H1 (cell line): ENCODE results near the gene MYH6.

Source experiments
- EP300 ChIP-seq, 2 experiments: IDR thresholded peaks; 1 replicate in 1 of 2; 2 replicates in 1 of 2; pipeline ENCODE4 v1.6.1; 2011 to 2012; ENCODE audit warnings: low read depth in 2 of 2, low read length in 2 of 2, mild to moderate bottlenecking in 2 of 2, borderline replicate concordance in 1 of 2, inconsistent platforms in 1 of 2, moderate library complexity in 1 of 2
- HDAC2 ChIP-seq, 2 experiments: fragments of 300-600 bp in 1 of 2; sonication (generic) in 1 of 2; IDR thresholded peaks; 2 replicates each; pipeline ENCODE4 v1.6.1; 2011 to 2012; ENCODE audit warnings: low read depth in 2 of 2, low read length in 2 of 2, mild to moderate bottlenecking in 2 of 2, moderate library complexity in 2 of 2, borderline replicate concordance in 1 of 2, inconsistent platforms in 1 of 2
- RAD21 ChIP-seq, 2 experiments: IDR thresholded peaks in 1 of 2; conservative IDR thresholded peaks in 1 of 2; 2 replicates each; pipeline ENCODE4 v1.6.1; 2011; ENCODE audit warnings: low read depth in 2 of 2, low read length in 2 of 2, improper control_type of control experiment in 1 of 2, inconsistent platforms in 1 of 2, mild to moderate bottlenecking in 1 of 2, moderate library complexity in 1 of 2
- ZNF274 ChIP-seq: IDR thresholded peaks from 2 replicates; pipeline ENCODE4 v1.7.0; 2012; ENCODE audit warnings: low read length, borderline replicate concordance; ENCODE audit errors: extremely low read depth
- TF ChIP-seq, protein P1 (sequence below), 3 experiments: IDR thresholded peaks; 1 replicate in 2 of 3; 2 replicates in 1 of 3; pipeline versions ENCODE4 v1.5.1 to v1.6.1; 2011; ENCODE audit warnings: low read length in 3 of 3, mild to moderate bottlenecking in 3 of 3, inconsistent platforms in 2 of 3, low read depth in 1 of 3, moderate library complexity in 1 of 3; ENCODE audit not compliant: insufficient read depth in 1 of 3; ENCODE audit errors: control extremely low read depth in 1 of 3

GRCh38 chr14:23399591-23399990, 8.5 kb downstream of the MYH6 start:
- TF ChIP-seq, protein P1, sequence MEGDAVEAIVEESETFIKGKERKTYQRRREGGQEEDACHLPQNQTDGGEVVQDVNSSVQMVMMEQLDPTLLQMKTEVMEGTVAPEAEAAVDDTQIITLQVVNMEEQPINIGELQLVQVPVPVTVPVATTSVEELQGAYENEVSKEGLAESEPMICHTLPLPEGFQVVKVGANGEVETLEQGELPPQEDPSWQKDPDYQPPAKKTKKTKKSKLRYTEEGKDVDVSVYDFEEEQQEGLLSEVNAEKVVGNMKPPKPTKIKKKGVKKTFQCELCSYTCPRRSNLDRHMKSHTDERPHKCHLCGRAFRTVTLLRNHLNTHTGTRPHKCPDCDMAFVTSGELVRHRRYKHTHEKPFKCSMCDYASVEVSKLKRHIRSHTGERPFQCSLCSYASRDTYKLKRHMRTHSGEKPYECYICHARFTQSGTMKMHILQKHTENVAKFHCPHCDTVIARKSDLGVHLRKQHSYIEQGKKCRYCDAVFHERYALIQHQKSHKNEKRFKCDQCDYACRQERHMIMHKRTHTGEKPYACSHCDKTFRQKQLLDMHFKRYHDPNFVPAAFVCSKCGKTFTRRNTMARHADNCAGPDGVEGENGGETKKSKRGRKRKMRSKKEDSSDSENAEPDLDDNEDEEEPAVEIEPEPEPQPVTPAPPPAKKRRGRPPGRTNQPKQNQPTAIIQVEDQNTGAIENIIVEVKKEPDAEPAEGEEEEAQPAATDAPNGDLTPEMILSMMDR (IDR thresholded peaks at IDR 0.05; ENCODE audit: control extremely low read depth in 1 of 3, insufficient read depth in 1 of 3, low read depth in 1 of 3, low read length in 3 of 3) = no peak
- TF ChIP-seq RAD21 (IDR thresholded peaks at IDR 0.05 in 1 of 2, conservative IDR thresholded peaks at IDR 0.05 in 1 of 2; ENCODE audit: low read depth in 2 of 2, low read length in 2 of 2) = no peak
- no peak for TF ChIP-seq ZNF274
- no peak for TF ChIP-seq EP300 (IDR thresholded peaks at IDR 0.05; ENCODE audit: borderline replicate concordance in 1 of 2, low read depth in 2 of 2, low read length in 2 of 2)
- no peak for TF ChIP-seq HDAC2 (IDR thresholded peaks at IDR 0.05; ENCODE audit: borderline replicate concordance in 1 of 2, low read depth in 2 of 2, low read length in 2 of 2)
